HCT116 (cell line): ENCODE data around the gene TNIK. TPM values are rescaled to one million over a fixed set of nuclear protein-coding genes. Genes with fewer than 3 reads are reported as not detected.
A peak's percentile ranks its signal among the peaks of the same experiment; 100 is the strongest.

ENCODE experiments used
- ATAC-seq: fragments of 200-7000 bp; cut with Tn5 transposase; 2 replicates; pipeline ENCODE4 v1.9.1; 2020; ENCODE audit warnings: mild to moderate bottlenecking, moderate library complexity
- BruUV-seq: library from RNA; stranded (reverse); fragments of 400-500 nt; replicated peaks from 2 replicates; lab custom pipeline; 2021; lab: Mats Ljungman, UMichigan
- CTCF ChIA-PET: fragments of 300-600 bp; sonication (Branson Sonifier 250); formaldehyde crosslinking; loops from one replicate; lab custom pipeline; 2021; ENCODE audit warnings: antibody characterized with exemption; lab: Charles Lee
- POLR2A ChIA-PET: fragments of 300-600, 350-600 bp; sonication (Branson Sonifier 250); formaldehyde crosslinking; loops from one replicate; lab custom pipeline; 2021; ENCODE audit warnings: antibody characterized with exemption; lab: Charles Lee
- RAD21 ChIA-PET, 2 experiments: fragments of 300-600 bp; sonication (Branson Sonifier 250); formaldehyde crosslinking; loops; one replicate each; lab custom pipeline; 2023; ENCODE audit warnings: low total read pairs in 2 of 2; ENCODE audit not compliant: uncharacterized antibody in 2 of 2, unreplicated experiment in 2 of 2, low non-redundant PET in 1 of 2; lab: Charles Lee
- DNase-seq: peaks from one replicate; pipeline ENCODE4 v3.0.0-alpha.2; 2010; ENCODE audit warnings: low read depth, low spot score
- H2AFZ ChIP-seq: fragments of 200-600 bp; shearing (Covaris generic), sonication (generic); 2 replicates; pipeline ENCODE4 v1.6.1; 2017; ENCODE audit warnings: low read depth, mixed run types, mixed read lengths, antibody characterized with exemption, low read length; ENCODE audit not compliant: poor library complexity, severe bottlenecking
- H3K27ac ChIP-seq: 2 replicates; pipeline ENCODE4 v1.5.1; 2012; ENCODE audit warnings: low read depth, low read length
- H3K27me3 ChIP-seq: fragments of 200-600 bp; sonication (generic); 2 replicates; pipeline ENCODE4 v1.6.1; 2016; ENCODE audit warnings: mixed run types, low read length, mixed read lengths; ENCODE audit not compliant: insufficient read depth
- H3K36me3 ChIP-seq, 2 experiments: fragments of 200-500 bp in 1 of 2; fragments of 200-600 bp in 1 of 2; sonication (Bioruptor generic) in 1 of 2; sonication (generic) in 1 of 2; 2 replicates each; pipeline versions ENCODE4 v1.5.1 to v1.6.1; 2014 to 2016; ENCODE audit warnings: low read length in 2 of 2, inconsistent platforms in 1 of 2, mixed read lengths in 1 of 2, mixed run types in 1 of 2; ENCODE audit not compliant: insufficient read depth in 2 of 2, control insufficient read depth in 1 of 2
- H3K4me1 ChIP-seq, 2 experiments: fragments of 200-600 bp in 1 of 2; sonication (generic) in 1 of 2; 2 replicates each; pipeline versions ENCODE4 v1.5.1 to v1.6.1; 2012 to 2017; ENCODE audit warnings: low read length in 2 of 2, inconsistent platforms in 1 of 2, mild to moderate bottlenecking in 1 of 2, mixed read lengths in 1 of 2, mixed run types in 1 of 2, moderate library complexity in 1 of 2; ENCODE audit not compliant: insufficient read depth in 2 of 2, control insufficient read depth in 1 of 2
- H3K4me2 ChIP-seq: fragments of 200-600 bp; sonication (generic); 2 replicates; pipeline ENCODE4 v1.6.1; 2017; ENCODE audit warnings: mixed run types, low read length, mixed read lengths
- H3K4me3 ChIP-seq, 2 experiments: fragments of 200-600 bp in 1 of 2; sonication (generic) in 1 of 2; replicated peaks in 1 of 2; 2 replicates each; pipeline ENCODE4 v1.5.1; 2011 to 2016; ENCODE audit warnings: low read length in 2 of 2, control low read depth in 1 of 2, low read depth in 1 of 2, mild to moderate bottlenecking in 1 of 2, mixed read lengths in 1 of 2, mixed run types in 1 of 2
- H3K79me2 ChIP-seq: fragments of 200-600 bp; sonication (generic); 2 replicates; pipeline ENCODE4 v1.6.1; 2017; ENCODE audit warnings: mild to moderate bottlenecking, mixed run types, low read length, moderate library complexity, mixed read lengths; ENCODE audit not compliant: insufficient read depth
- H3K9ac ChIP-seq: fragments of 200-600 bp; sonication (generic); 2 replicates; pipeline ENCODE4 v1.6.1; 2016; ENCODE audit warnings: low read length, mixed read lengths
- H3K9me2 ChIP-seq: fragments of 200-600 bp; sonication (generic), shearing (Covaris generic); 2 replicates; pipeline ENCODE4 v1.6.1; 2017; ENCODE audit warnings: mixed run types, mild to moderate bottlenecking, moderate library complexity; ENCODE audit not compliant: insufficient read depth
- H3K9me3 ChIP-seq, 2 experiments: fragments of 200-500 bp in 1 of 2; fragments of 200-600 bp in 1 of 2; sonication (Bioruptor generic) in 1 of 2; sonication (generic) in 1 of 2; 2 replicates each; pipeline ENCODE4 v1.6.1; 2014 to 2017; ENCODE audit warnings: low read length in 2 of 2, mixed read lengths in 2 of 2, inconsistent platforms in 1 of 2, low read depth in 1 of 2, mild to moderate bottlenecking in 1 of 2, mixed run types in 1 of 2, moderate library complexity in 1 of 2; ENCODE audit not compliant: control insufficient read depth in 1 of 2, insufficient read depth in 1 of 2
- H4K20me1 ChIP-seq: fragments of 200-600 bp; sonication (generic), shearing (Covaris generic); 2 replicates; pipeline ENCODE4 v1.6.1; 2017; ENCODE audit warnings: mixed run types, mild to moderate bottlenecking, moderate library complexity; ENCODE audit not compliant: insufficient read depth
- EGR1 ChIP-seq: IDR thresholded peaks from 2 replicates; pipeline ENCODE4 v1.6.1; 2012; ENCODE audit warnings: low read depth
- ELF1 ChIP-seq: IDR thresholded peaks from 2 replicates; pipeline ENCODE4 v1.6.1; 2012; ENCODE audit warnings: low read depth, borderline replicate concordance
- EZH2phosphoT487 ChIP-seq: fragments of 200-600 bp; IDR thresholded peaks from 2 replicates; pipeline ENCODE4 v1.6.1; 2018; ENCODE audit warnings: antibody characterized with exemption, borderline replicate concordance
- FOSL1 ChIP-seq: IDR thresholded peaks from 2 replicates; pipeline ENCODE4 v1.6.1; 2012; ENCODE audit warnings: low read depth
- POLR2A ChIP-seq: IDR thresholded peaks from 2 replicates; pipeline ENCODE4 v1.7.0; 2011; ENCODE audit warnings: borderline replicate concordance; ENCODE audit not compliant: insufficient read depth, insufficient read length; ENCODE audit errors: extremely low read depth
- POLR2AphosphoS5 ChIP-seq: IDR thresholded peaks from 2 replicates; pipeline ENCODE4 v1.6.1; 2011; ENCODE audit warnings: mild to moderate bottlenecking, low read depth, low read length, moderate library complexity
- TCF7L2 ChIP-seq: IDR thresholded peaks from 2 replicates; pipeline ENCODE4 v1.7.0; 2011; ENCODE audit warnings: borderline replicate concordance, inconsistent platforms; ENCODE audit not compliant: insufficient read depth, insufficient read length; ENCODE audit errors: extremely low read depth
- ZBTB33 ChIP-seq: IDR thresholded peaks from 2 replicates; pipeline ENCODE4 v1.6.1; 2011; ENCODE audit warnings: mild to moderate bottlenecking, low read length, moderate library complexity; ENCODE audit not compliant: insufficient replicate concordance; ENCODE audit errors: extremely low read depth
- ZFX ChIP-seq: fragments of 450-650 bp; IDR thresholded peaks from 2 replicates; pipeline ENCODE4 v1.6.1; 2017
- intact Hi-C: fragments of 100-400 bp; cut with micrococcal nuclease; formaldehyde crosslinking; loops from 2 replicates; pipeline ENCODE4 v1.10.0; 2022
- total RNA-seq: library from RNA; stranded (reverse); gene quantifications from one replicate; pipeline ENCODE4 v1.2.1, GENCODE V29; 2021; ENCODE audit not compliant: unreplicated experiment
- TF ChIP-seq, protein P1 (sequence below), 3 experiments: fragments of 200-600 bp in 1 of 3; sonication (generic) in 1 of 3; IDR thresholded peaks in 2 of 3; conservative IDR thresholded peaks in 1 of 3; 2 replicates each; pipeline ENCODE4 v1.5.1; 2012 to 2017; ENCODE audit warnings: low read depth in 2 of 3, low read length in 2 of 3, antibody characterized with exemption in 1 of 3, borderline replicate concordance in 1 of 3, control low read depth in 1 of 3, mild to moderate bottlenecking in 1 of 3, mixed read lengths in 1 of 3, mixed run types in 1 of 3, moderate library complexity in 1 of 3; ENCODE audit not compliant: insufficient read depth in 1 of 3
- TF ChIP-seq, protein P2 (sequence below): IDR thresholded peaks from 2 replicates; pipeline ENCODE4 v1.6.1; 2012
- TF ChIP-seq, protein P3 (sequence below): IDR thresholded peaks from 2 replicates; pipeline ENCODE4 v1.6.1; 2012

The TNIK gene
- total RNA-seq, 1 experiment from 2014 or later: 24.1 TPM

DNA sequence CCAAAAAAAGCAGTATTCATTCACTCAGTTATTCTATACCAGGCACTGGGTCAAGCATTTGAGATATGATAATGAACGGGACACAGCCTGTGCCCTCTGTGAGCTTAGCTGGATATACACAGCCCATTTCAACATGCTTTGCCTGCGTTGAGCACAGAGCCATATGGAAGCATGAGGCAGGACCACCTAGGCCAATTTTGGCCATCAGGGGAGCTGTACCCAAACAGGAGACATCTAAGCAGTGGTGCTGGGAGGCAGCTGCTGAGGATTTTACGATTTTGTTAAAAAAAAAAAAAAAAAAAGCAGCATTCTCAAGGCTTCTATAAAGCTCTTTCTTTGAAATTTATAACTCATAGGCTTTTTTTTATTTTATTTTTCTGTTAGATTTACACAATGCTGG is 346.5 kb downstream of the TNIK start:
- no peaks in the 10 kb centered on the region for H3K79me2 ChIP-seq
- ChIA-PET CTCF (no interaction called here), RAD21 (interaction anchor here in 1 of 2 experiments (0.7 kb wide), 1 partner anchor 333 kb away, joined by 7 read pairs; no protein-coding TSS in a partner anchor), POLR2A (no interaction called here)
- no peaks in the 10 kb centered on the region for H4K20me1 ChIP-seq
- no peak for DNase-seq
- no peaks in the 10 kb centered on the region for H3K9me3 ChIP-seq
- intact Hi-C loops: no loop called here
- H3K4me3 ChIP-seq: no peak overlapping the region
- no peak overlapping the region for H3K4me2 ChIP-seq
- H3K9me2 ChIP-seq: no peaks in the 10 kb centered on the region
- H3K36me3 ChIP-seq: peaks cover 0 to 3% of the 10 kb centered on the region in 2 experiments; a peak in 1 of 4 replicates
- TF ChIP-seq, protein P1, sequence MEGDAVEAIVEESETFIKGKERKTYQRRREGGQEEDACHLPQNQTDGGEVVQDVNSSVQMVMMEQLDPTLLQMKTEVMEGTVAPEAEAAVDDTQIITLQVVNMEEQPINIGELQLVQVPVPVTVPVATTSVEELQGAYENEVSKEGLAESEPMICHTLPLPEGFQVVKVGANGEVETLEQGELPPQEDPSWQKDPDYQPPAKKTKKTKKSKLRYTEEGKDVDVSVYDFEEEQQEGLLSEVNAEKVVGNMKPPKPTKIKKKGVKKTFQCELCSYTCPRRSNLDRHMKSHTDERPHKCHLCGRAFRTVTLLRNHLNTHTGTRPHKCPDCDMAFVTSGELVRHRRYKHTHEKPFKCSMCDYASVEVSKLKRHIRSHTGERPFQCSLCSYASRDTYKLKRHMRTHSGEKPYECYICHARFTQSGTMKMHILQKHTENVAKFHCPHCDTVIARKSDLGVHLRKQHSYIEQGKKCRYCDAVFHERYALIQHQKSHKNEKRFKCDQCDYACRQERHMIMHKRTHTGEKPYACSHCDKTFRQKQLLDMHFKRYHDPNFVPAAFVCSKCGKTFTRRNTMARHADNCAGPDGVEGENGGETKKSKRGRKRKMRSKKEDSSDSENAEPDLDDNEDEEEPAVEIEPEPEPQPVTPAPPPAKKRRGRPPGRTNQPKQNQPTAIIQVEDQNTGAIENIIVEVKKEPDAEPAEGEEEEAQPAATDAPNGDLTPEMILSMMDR (IDR thresholded peaks at IDR 0.05 in 2 of 3, conservative IDR thresholded peaks at IDR 0.05 in 1 of 3; ENCODE audit: borderline replicate concordance in 1 of 3, insufficient read depth in 1 of 3, low read depth in 2 of 3, low read length in 2 of 3): peak in 2 of 3 experiments; percentile 26 to 40; a peak in 4 of 6 replicates
- TF ChIP-seq EGR1 (no peak), FOSL1 (no peak), ZFX (no peak)
- H2AFZ ChIP-seq: no peak overlapping the region
- H3K4me1 ChIP-seq: peaks cover 12% of the 10 kb centered on the region in 2 experiments
- H3K27me3 ChIP-seq: no peaks in the 10 kb centered on the region
- no TSS peak for BruUV-seq
- no peak overlapping the region for H3K27ac ChIP-seq
- H3K9ac ChIP-seq: no peak overlapping the region
- ATAC-seq: peak; percentile 83

GRCh38 chr3:171110715-171111114 is 349.5 kb downstream of the TNIK start:
- TF ChIP-seq, protein P2, sequence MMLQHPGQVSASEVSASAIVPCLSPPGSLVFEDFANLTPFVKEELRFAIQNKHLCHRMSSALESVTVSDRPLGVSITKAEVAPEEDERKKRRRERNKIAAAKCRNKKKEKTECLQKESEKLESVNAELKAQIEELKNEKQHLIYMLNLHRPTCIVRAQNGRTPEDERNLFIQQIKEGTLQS: no peak
- no peak for TF ChIP-seq ZBTB33
- TF ChIP-seq EZH2phosphoT487: no peak
- TF ChIP-seq POLR2A: no peak
- no peak for TF ChIP-seq ELF1
- TF ChIP-seq, protein P3, sequence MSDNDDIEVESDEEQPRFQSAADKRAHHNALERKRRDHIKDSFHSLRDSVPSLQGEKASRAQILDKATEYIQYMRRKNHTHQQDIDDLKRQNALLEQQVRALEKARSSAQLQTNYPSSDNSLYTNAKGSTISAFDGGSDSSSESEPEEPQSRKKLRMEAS: no peak
- TF ChIP-seq POLR2AphosphoS5: no peak
- no peak for TF ChIP-seq TCF7L2
- intact Hi-C loops: no loop called here
- Histone ChIP-seq H3K79me2 (no peaks in the 10 kb centered on the region), H3K27me3 (no peaks in the 10 kb centered on the region), H3K9me3 (no peaks in the 10 kb centered on the region), H3K27ac (no peak overlapping the region), H3K9ac (no peak overlapping the region), H4K20me1 (no peaks in the 10 kb centered on the region), H3K4me1 (peaks cover 0 to 9% of the 10 kb centered on the region in 2 experiments; a peak in 2 of 4 replicates), H2AFZ (no peak overlapping the region), H3K4me3 (no peak overlapping the region), H3K9me2 (no peaks in the 10 kb centered on the region), H3K4me2 (no peak overlapping the region), H3K36me3 (peaks cover 0 to 3% of the 10 kb centered on the region in 2 experiments; a peak in 1 of 4 replicates)
- RAD21 ChIA-PET: no interaction called here
- no TSS peak for BruUV-seq
- POLR2A ChIA-PET: no interaction called here
- DNase-seq (no peak), ATAC-seq (no peak)
- CTCF ChIA-PET: no interaction called here
